Natural killer cell treated with Interleukin-12 subunit alpha and Interleukin-12 subunit beta and Interleukin-15 and Interleukin-18, amount 100 ng/mL, for 72 hours (primary cell): ENCODE data around the gene IGF2BP2. TPM values are rescaled to one million over a fixed set of nuclear protein-coding genes. Genes with fewer than 3 reads are reported as not detected.
A peak's percentile ranks its signal among the peaks of the same experiment; 100 is the strongest.
"Not testable (repeated sequence)": the region's sequence is repeated elsewhere in the genome, so short reads cannot be mapped to it uniquely, and the experiment has no call there.

Experiments used
- ATAC-seq, 2 donors: fragments of 150-1000 bp; cut with Tn5 transposase in 1 of 2; sonication (Bioruptor Pico), chemical (Tn5 transposase) in 1 of 2; 2 replicates each; pipeline ENCODE4 v1.10.0; 2021
- DNase-seq: peaks from one replicate; pipeline ENCODE4 v3.0.0; 2022; ENCODE audit warnings: low spot score
- H3K27ac Mint-ChIP-seq, 2 donors: 1 replicate in 1 of 2; 2 replicates in 1 of 2; pipeline ENCODE4 v1.8.0; 2022; ENCODE audit warnings: mixed read lengths in 2 of 2, mild to moderate bottlenecking in 1 of 2, moderate library complexity in 1 of 2
- H3K27me3 Mint-ChIP-seq, 2 donors: 1 replicate in 1 of 2; 2 replicates in 1 of 2; pipeline ENCODE4 v1.8.0; 2022; ENCODE audit warnings: mixed read lengths in 2 of 2
- H3K36me3 Mint-ChIP-seq: one replicate; pipeline ENCODE4 v1.8.0; 2022; ENCODE audit warnings: mixed read lengths
- H3K4me1 Mint-ChIP-seq, 2 donors: 1 replicate in 1 of 2; 2 replicates in 1 of 2; pipeline ENCODE4 v1.8.0; 2022; ENCODE audit warnings: low read depth in 2 of 2, mixed read lengths in 2 of 2, mild to moderate bottlenecking in 1 of 2
- H3K4me3 Mint-ChIP-seq: one replicate; pipeline ENCODE4 v1.8.0; 2022; ENCODE audit warnings: mixed read lengths
- H3K9me3 Mint-ChIP-seq: 2 replicates; pipeline ENCODE4 v1.8.0; 2022; ENCODE audit warnings: mixed read lengths
- total RNA-seq, 2 donors: library from RNA; stranded (reverse); gene quantifications; one replicate each; pipeline ENCODE4 v1.2.3, GENCODE V29; 2022

IGF2BP2 gene
- total RNA-seq, 2 donors from 2014 or later: 3.5 to 5.0 TPM

GRCh38 chr3:185677146-185677829, 147.6 kb downstream of the IGF2BP2 start:
- Mint-ChIP-seq H3K36me3 (peaks cover 11% of the 10 kb centered on the region), H3K4me3 (no peak overlapping the region), H3K27ac (no peak overlapping the region), H3K9me3 (peaks cover 4% of the 10 kb centered on the region), H3K27me3 (peaks cover 0 to 28% of the 10 kb centered on the region in 2 donors), H3K4me1 (no peaks in the 10 kb centered on the region)
- ATAC-seq (no peak), DNase-seq (no peak)

- no peaks in the 10 kb centered on the region for H3K4me1 Mint-ChIP-seq
Measured at GRCh38 chr3:185667574-185667973, 157.3 kb downstream of the IGF2BP2 start.

GRCh38 chr3:185663929-185664328, 160.9 kb downstream of the IGF2BP2 start:
- DNase-seq (no peak), ATAC-seq (no peak)
- H3K4me1 Mint-ChIP-seq: peaks cover 8 to 18% of the 10 kb centered on the region in 2 donors

More at GRCh38 chr3:185667574-185667973, 157.3 kb downstream of the IGF2BP2 start:
- Mint-ChIP-seq H3K4me3 (no peak overlapping the region), H3K9me3 (no peaks in the 10 kb centered on the region), H3K36me3 (no peaks in the 10 kb centered on the region), H3K27ac (no peak overlapping the region), H3K27me3 (peaks cover 6 to 13% of the 10 kb centered on the region in 2 donors)
- ATAC-seq (no peak), DNase-seq (no peak)

GRCh38 chr3:185661772-185662171, 163.1 kb downstream of the IGF2BP2 start:
- Mint-ChIP-seq H3K27ac (peak overlapping the region in 1 of 2 donors; percentile 24), H3K27me3 (peaks cover 6 to 13% of the 10 kb centered on the region in 2 donors), H3K4me1 (peaks cover 8 to 18% of the 10 kb centered on the region in 2 donors), H3K4me3 (no peak overlapping the region), H3K36me3 (no peaks in the 10 kb centered on the region), H3K9me3 (no peaks in the 10 kb centered on the region)
- ATAC-seq: peak; percentile 79 to 83
- DNase-seq: no peak

More at GRCh38 chr3:185663929-185664328, 160.9 kb downstream of the IGF2BP2 start:
- H3K27ac Mint-ChIP-seq: no peak overlapping the region
- no peaks in the 10 kb centered on the region for H3K9me3 Mint-ChIP-seq
- peaks cover 6 to 13% of the 10 kb centered on the region in 2 donors for H3K27me3 Mint-ChIP-seq
- no peaks in the 10 kb centered on the region for H3K36me3 Mint-ChIP-seq
- H3K4me3 Mint-ChIP-seq: no peak overlapping the region

GRCh38 chr3:185661296-185661695, 163.5 kb downstream of the IGF2BP2 start:
- Mint-ChIP-seq H3K4me1 (peaks cover 8 to 18% of the 10 kb centered on the region in 2 donors), H3K27me3 (peaks cover 6 to 13% of the 10 kb centered on the region in 2 donors), H3K27ac (peak overlapping the region in 1 of 2 donors; percentile 24)
- H3K4me3 Mint-ChIP-seq, ATAC-seq, H3K9me3 Mint-ChIP-seq, DNase-seq, H3K36me3 Mint-ChIP-seq: not testable (repeated sequence)

GRCh38 chr3:185659942-185660921, 164.6 kb downstream of the IGF2BP2 start:
- peak; percentile 74 for DNase-seq
- Mint-ChIP-seq H3K27me3 (peaks cover 6 to 13% of the 10 kb centered on the region in 2 donors), H3K27ac (peak overlapping the region in 1 of 2 donors; percentile 64), H3K9me3 (no peaks in the 10 kb centered on the region), H3K4me1 (peaks cover 8 to 18% of the 10 kb centered on the region in 2 donors), H3K4me3 (no peak overlapping the region), H3K36me3 (no peaks in the 10 kb centered on the region)
- ATAC-seq: peak; percentile 76 to 81

GRCh38 chr3:185658943-185659342, 165.9 kb downstream of the IGF2BP2 start:
- DNase-seq (no peak), ATAC-seq (no peak)
- Mint-ChIP-seq H3K27ac (peak overlapping the region in 1 of 2 donors; percentile 47), H3K4me3 (no peak overlapping the region), H3K4me1 (peaks cover 8 to 18% of the 10 kb centered on the region in 2 donors), H3K36me3 (no peaks in the 10 kb centered on the region), H3K9me3 (no peaks in the 10 kb centered on the region), H3K27me3 (peaks cover 0 to 1% of the 10 kb centered on the region in 2 donors)

- Mint-ChIP-seq H3K4me3 (no peak overlapping the region), H3K9me3 (no peaks in the 10 kb centered on the region), H3K27ac (no peak overlapping the region), H3K36me3 (no peaks in the 10 kb centered on the region), H3K27me3 (no peaks in the 10 kb centered on the region), H3K4me1 (peaks cover 8 to 18% of the 10 kb centered on the region in 2 donors)
- ATAC-seq (no peak), DNase-seq (no peak)
Measured at GRCh38 chr3:185658504-185658912, 166.3 kb downstream of the IGF2BP2 start.

GRCh38 chr3:185657691-185658503, 166.9 kb downstream of the IGF2BP2 start:
- Mint-ChIP-seq H3K27ac (no peak overlapping the region), H3K9me3 (no peaks in the 10 kb centered on the region)
- no peak for ATAC-seq

GRCh38 chr3:185657211-185657610, 167.6 kb downstream of the IGF2BP2 start:
- ATAC-seq (no peak), DNase-seq (no peak)
- H3K9me3 Mint-ChIP-seq: no peaks in the 10 kb centered on the region
- H3K4me3 Mint-ChIP-seq: no peak overlapping the region
- no peaks in the 10 kb centered on the region for H3K27me3 Mint-ChIP-seq
- no peak overlapping the region for H3K27ac Mint-ChIP-seq
- peaks cover 8 to 18% of the 10 kb centered on the region in 2 donors for H3K4me1 Mint-ChIP-seq
- no peaks in the 10 kb centered on the region for H3K36me3 Mint-ChIP-seq

More at GRCh38 chr3:185657691-185658503, 166.9 kb downstream of the IGF2BP2 start:
- DNase-seq: no peak
- Mint-ChIP-seq H3K27me3 (no peaks in the 10 kb centered on the region), H3K4me1 (peaks cover 8 to 18% of the 10 kb centered on the region in 2 donors), H3K4me3 (no peak overlapping the region), H3K36me3 (no peaks in the 10 kb centered on the region)

GRCh38 chr3:185656321-185656840, 168.5 kb downstream of the IGF2BP2 start:
- Mint-ChIP-seq H3K36me3 (no peaks in the 10 kb centered on the region), H3K9me3 (no peaks in the 10 kb centered on the region), H3K27me3 (no peaks in the 10 kb centered on the region), H3K27ac (no peak overlapping the region), H3K4me3 (no peak overlapping the region), H3K4me1 (peaks cover under 1 to 11% of the 10 kb centered on the region in 2 donors)
- DNase-seq: no peak
- no peak for ATAC-seq

GRCh38 chr3:185655426-185656320, 169.2 kb downstream of the IGF2BP2 start:
- Mint-ChIP-seq H3K4me1 (peaks cover 0 to 10% of the 10 kb centered on the region in 2 donors), H3K4me3 (no peak overlapping the region), H3K27me3 (no peaks in the 10 kb centered on the region), H3K27ac (no peak overlapping the region), H3K36me3 (no peaks in the 10 kb centered on the region), H3K9me3 (no peaks in the 10 kb centered on the region)
- ATAC-seq (no peak), DNase-seq (no peak)
